HG03571 (cell line): ENCODE data around the gene ZFP36L1.

ENCODE experiments used
- ATAC-seq: cut with Tn5 transposase; IDR thresholded peaks from one replicate; pipeline ENCODE4 v1.9.1; 2021; ENCODE audit not compliant: unreplicated experiment

Gene ZFP36L1

DNA sequence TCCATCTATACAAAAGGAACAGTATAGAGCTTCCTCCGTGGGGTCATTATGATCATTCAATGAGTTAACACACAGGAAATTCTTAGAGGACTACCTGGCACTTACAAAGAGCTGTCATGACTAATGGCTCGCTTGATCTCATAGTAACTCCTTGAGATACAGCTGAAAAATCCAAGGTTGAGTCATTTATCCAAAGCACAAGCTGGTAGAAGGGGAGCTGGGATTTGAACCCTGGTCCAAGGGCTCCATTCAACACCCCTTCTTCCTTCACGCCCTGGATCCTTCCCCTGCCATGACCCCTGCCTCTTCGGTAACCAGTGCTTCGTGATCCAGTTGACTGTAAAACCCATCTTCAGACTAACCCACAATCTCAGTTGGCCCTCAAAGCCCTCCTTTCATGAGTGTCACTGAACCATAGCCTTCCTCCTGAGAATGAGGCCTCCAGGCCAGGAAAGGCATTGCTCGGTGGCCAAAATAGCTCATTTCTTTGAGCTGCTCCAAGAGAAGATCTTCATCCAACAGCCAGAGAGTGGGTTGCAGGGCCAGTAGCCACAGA is 7.8 kb downstream of the ZFP36L1 start:
- no peak for ATAC-seq

DNA sequence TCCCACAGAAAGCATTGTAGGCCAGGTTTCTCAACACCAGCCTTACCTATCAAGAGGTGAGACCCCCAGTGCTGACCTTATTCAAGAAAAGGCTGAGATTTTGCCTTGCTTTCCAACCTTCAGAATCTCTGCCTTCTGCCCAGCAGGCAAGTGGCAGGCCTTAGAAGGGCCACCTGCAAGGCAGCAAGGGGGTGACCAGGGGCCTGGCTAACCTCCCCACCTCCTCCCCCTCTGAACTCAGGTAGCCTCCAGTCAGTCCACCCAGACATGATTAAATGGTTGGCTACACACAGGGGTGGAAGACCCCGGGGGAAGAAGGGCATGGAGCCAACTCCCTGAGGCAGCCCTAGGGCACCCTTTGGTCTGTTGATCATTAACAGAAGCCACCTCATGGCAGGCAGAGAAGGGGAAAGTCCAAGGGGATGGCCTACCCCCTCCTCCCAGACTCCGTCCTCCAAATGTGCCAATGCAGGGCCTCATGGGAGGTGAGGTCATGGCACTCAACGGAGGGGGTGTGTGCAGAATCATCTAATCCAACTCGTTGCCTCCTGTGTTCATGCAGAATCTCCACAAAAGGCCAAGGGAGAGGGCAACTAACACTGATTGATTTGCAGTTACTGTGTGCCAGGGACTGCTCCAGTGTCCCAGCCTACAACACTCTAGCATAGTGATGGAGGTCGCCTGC is 8.5 kb downstream of the ZFP36L1 start:
- no peak for ATAC-seq

DNA sequence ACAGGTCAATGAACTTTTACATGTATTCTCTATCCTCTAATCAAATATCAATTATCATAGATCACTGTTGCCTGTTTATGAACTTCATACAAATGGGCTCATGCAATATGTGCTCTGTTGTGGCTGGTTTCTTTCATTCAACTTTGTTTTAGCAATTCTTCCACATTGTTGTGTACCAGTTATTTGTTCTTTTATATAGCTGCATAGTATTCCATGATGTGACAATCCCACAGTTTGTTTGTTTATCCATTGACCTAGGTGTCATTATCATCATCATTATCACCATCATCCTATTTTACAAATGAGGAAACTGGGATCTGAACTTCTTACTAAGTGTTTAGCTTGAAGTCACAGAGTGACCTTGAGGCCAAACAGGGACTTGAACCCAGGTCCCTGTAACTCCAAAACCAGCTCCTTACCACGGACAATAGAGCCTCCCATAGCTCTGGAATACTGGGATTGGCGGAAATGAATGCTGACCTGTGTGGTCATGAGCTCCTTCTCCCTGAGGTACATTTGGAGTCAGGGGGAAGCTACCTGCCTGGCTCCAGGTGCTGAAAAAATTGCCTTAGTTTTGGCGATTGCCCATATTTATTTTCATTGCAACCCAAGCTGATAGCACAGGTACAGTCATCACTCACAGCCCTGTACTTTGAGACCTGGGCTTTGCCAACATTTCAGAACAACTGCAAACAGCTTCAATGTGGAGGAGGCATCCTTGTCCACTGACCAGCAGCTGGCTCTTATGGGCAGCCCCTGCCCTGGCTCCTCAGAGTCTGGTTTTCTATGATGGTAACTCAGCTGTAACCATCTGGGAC is 9.2 kb downstream of the ZFP36L1 start:
- no peak for ATAC-seq

GRCh38 chr14:68782091-68782981 is 10.5 kb downstream of the ZFP36L1 start:
- no peak for ATAC-seq

- no peak for ATAC-seq
Measured at GRCh38 chr14:68781161-68782021, 11.5 kb downstream of the ZFP36L1 start.

DNA sequence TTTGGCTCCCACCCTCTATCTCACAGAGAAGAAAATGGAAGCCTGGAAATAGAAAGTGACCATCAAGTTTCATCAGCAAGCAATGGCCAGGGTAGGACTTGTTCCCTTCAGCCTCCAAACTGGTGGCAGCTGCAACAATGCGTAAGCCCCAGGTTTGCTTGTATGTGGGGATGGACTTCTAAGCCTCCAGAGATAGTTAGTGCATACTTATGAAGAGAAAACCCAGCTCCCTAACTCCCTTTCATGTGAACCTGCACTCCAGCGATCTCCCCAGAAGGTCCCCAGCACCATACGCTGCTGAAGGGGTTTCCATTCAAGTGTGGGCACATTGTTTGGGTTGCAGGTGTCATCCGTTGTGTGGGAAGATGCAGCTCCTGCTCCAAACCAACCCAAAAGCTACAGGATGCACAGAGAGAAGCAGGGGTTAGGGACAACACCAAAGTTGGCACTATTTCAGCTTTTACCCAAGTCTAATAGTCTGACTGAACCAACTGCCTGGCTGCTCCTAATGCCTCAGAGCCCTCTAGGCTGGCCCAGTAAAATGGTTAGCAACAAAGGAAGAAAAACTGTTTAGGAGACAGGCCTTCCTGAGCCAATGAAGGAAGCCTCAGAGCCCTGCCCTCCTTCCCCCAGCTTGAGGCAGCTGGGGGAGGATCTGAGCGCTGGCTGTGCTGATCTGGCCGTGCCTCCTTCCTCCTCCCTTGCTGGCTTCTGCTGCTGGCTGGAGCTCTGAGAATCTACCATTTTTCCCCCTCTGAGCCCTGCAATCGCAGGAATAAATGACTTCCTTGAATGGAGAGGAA is 12.3 kb downstream of the ZFP36L1 start:
- ATAC-seq, result no peak

- ATAC-seq, result no peak
Measured at GRCh38 chr14:68779761-68780323, 13.0 kb downstream of the ZFP36L1 start.

DNA sequence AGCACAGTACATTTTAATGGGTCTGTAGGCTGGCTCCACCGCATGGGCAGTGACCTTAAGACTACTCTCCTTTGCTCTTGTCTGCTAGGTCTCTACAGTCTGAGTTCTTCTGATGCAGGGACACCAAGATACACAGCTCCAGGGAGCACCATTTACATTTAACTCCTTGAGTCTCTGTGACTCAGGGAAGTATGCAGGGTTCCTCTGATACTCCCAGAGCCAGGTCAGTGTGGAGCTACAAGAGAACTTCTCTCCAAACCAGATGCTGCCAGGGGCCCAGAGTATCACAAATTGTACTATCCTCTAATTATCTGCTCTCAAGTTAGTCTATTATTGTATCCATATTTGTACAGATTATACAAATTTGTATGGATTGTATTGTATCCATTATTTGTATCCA is 15.2 kb downstream of the ZFP36L1 start:
- no peak for ATAC-seq

- ATAC-seq, result no peak
Measured at GRCh38 chr14:68775614-68776126, 17.2 kb downstream of the ZFP36L1 start.

- no peak for ATAC-seq
Measured at GRCh38 chr14:68774771-68775613, 17.9 kb downstream of the ZFP36L1 start.

DNA sequence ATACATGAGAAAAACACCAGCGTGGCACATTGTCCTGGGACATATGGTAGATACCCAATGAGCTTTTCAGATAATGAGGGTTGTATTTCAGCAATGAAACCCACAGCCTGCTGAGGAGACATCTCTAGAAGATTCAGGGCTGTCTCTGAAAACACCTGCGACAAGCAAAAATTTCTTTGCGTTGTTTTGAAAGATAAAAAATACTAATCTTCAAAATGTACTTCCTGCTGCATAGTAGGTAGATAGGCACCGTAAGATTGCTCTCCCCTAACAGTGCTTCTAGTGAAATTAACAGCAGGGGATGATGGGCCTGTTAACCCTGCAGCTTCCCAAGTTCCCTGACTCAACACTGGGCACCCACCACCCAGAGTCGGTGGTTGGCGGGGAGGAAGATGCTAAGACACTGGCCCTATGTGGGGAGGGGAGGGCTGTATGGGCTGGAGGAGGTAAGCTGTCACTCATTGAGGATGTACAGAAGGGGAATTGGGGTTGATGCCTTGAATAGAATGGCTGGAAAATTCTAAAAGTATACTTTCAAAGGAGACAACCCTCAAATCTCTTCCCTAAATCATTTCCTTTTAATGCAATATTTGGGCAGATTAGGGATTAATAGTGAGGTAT is 20.0 kb downstream of the ZFP36L1 start:
- ATAC-seq, result no peak

GRCh38 chr14:68771631-68772030 is 21.2 kb downstream of the ZFP36L1 start:
- no peak for ATAC-seq

DNA sequence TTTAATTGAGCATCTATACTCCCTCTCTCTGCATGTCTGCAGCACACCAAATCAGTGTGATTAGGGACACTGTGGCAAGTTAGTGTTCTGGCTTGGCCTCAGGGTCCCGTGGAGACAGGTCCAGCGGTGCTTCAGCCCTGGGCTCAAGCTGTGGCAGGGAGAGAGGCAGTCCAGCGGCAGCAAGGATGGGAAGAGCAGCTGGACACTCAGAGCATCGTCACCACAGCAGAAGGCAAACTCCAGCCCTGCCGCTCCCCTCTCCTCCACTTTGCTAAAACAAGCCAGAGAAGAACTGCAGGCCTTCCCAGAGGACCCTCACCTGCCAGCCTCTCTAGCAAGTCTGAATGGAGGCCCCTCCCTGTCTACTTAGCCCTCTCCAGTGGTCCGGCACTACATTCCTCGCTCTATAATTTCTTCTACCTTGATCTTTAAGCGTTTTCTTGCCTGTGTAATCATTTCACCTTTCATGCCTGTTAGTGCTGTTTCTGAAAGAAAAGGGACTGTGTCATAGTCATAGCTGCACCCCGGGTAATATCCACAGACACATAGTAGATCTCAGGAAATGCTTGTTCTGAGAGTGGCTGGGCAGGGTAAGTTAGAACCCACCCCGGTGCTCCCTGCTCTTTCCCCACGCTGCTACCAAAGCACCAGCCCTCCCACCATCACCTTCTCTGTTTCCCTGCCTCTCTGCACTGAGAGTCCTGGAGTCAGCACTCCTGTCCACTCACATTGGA is 22.1 kb downstream of the ZFP36L1 start:
- ATAC-seq, result no peak

GRCh38 chr14:68770051-68770450 is 22.8 kb downstream of the ZFP36L1 start:
- ATAC-seq, result no peak

DNA sequence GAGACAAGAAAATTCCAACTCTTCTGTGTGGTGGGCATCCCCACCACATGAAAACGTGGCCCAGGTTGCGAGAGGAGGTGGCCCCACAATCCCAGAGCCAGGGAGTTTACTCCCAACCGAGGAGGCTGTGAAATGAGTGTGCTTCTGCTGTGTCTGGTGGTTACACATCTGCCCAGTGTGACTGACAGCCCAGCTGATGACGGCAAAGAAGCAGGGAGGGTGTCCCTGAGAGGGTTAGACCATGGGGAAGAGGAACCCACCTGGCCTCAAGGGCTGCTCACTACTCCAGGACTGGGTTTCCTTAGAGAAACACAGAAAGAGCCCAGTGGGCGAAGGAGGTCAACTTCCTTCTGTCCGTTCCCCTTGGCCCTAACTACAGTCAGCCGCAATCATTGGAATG is 24.6 kb downstream of the ZFP36L1 start:
- ATAC-seq, result no peak

DNA sequence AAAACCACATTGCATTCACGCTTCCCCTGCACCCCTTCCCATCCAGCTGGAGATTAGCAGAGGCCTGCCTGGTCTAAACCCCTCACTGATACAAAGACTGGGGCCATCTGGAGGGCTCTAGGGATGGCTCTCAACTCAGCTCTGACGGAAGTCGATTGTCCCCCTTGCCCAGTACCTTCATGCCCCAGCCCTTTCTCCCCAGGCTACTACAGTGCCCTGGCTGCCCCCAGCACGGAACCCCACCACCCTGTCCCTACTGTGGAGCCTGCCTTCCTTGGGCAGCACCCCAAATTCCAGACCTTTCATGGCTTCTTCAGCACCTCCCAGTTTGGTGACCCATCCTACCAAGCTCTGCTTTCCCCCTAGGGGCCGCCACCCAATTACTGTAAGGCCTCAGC is 25.6 kb downstream of the ZFP36L1 start:
- ATAC-seq, result no peak
